GM21528 (cell line): ENCODE data around the gene RNF212B.
A peak's percentile ranks its signal among the peaks of the same experiment; 100 is the strongest.

ENCODE experiments used
- ATAC-seq: cut with Tn5 transposase; IDR thresholded peaks from one replicate; pipeline ENCODE4 v1.9.1; 2021; ENCODE audit warnings: mild to moderate bottlenecking, moderate library complexity; ENCODE audit not compliant: unreplicated experiment, low FRiP score

The RNF212B gene

GRCh38 chr14:23310546-23310945 is 72.8 kb downstream of the RNF212B start:
- ATAC-seq = no peak

GRCh38 chr14:23316300-23316699 is 78.6 kb downstream of the RNF212B start:
- ATAC-seq = no peak

GRCh38 chr14:23319746-23320583 is 82.2 kb downstream of the RNF212B start:
- ATAC-seq = no peak

- peak; percentile 91 for ATAC-seq
These were observed 83.1 kb downstream of the RNF212B start, which contains the start of gene PABPN1 for GRCh38 chr14:23320584-23321571. TSS of gene PABPN1 (plus strand) at chr14:23321457. CDS start at chr14:23321470, 13 bp downstream.

- ATAC-seq = peak; percentile 21
These were observed 84.1 kb downstream of the RNF212B start for GRCh38 chr14:23321572-23322547.
